Left ventricle myocardium inferior (tissue), 1 donor: ENCODE measurements around the gene KPNA1. TPM values are rescaled to one million over a fixed set of nuclear protein-coding genes. Genes with fewer than 3 reads are reported as not detected.

Experiments used
- DNase-seq: peaks from one replicate; pipeline ENCODE4 v3.0.0-alpha.2; 2020
- H3K27ac ChIP-seq: fragments of 200-600 bp; replicated peaks from 2 replicates; pipeline ENCODE4 v1.8.0; 2021
- H3K27me3 ChIP-seq: fragments of 200-600 bp; 2 replicates; pipeline ENCODE4 v1.8.0; 2021; ENCODE audit warnings: low read depth
- H3K36me3 ChIP-seq: fragments of 200-600 bp; 2 replicates; pipeline ENCODE4 v1.8.0; 2021
- H3K4me1 ChIP-seq: fragments of 200-600 bp; 2 replicates; pipeline ENCODE4 v1.8.0; 2021
- H3K4me3 ChIP-seq: fragments of 200-600 bp; 2 replicates; pipeline ENCODE4 v1.8.0; 2021; ENCODE audit warnings: mild to moderate bottlenecking, moderate library complexity
- H3K9me3 ChIP-seq: fragments of 200-600 bp; replicated peaks from 2 replicates; pipeline ENCODE4 v1.8.0; 2021
- intact Hi-C: fragments of 100-400 bp; cut with micrococcal nuclease; formaldehyde crosslinking; loops from one replicate; pipeline ENCODE4 v1.11.0; 2022
- total RNA-seq: library from RNA; stranded (reverse); fragmentation: NEBNext Ultra II Directional; extraction: Animal tissue kit (Norgen Biotek cat#: 25700); gene quantifications from one replicate; pipeline ENCODE4 v1.2.1, GENCODE V29; 2021
- TF ChIP-seq, protein P1 (sequence below): fragments of 200-600 bp; IDR thresholded peaks from 2 replicates; pipeline ENCODE4 v1.8.0; 2021; ENCODE audit warnings: antibody characterized with exemption, mild to moderate bottlenecking, borderline replicate concordance
- donor health status: DM: no; HTN: yes; CAD: no; lungs with severe emphysema.

KPNA1 gene
- total RNA-seq, 1 donor from 2014 or later, result 64.9 TPM

DNA sequence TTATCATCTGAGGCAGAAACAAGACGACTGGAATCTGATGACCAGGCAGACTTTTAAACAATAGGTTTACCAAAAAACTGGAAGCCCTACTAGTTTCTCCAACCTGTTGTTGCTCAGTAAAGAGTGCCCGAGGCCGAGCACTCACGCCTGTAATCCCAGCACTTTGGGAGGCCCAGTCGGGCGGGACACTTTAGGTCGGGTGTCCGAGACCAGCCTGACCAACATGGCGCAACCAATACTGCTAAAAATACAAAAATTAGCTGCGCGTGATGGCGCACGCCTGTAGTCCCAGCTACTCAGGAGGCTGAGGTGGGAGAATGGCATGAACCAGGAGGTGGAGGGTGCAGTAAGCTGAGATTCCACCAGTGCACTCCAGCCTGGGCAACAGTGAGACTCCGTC is 97.8 kb downstream of the KPNA1 start:
- Histone ChIP-seq H3K27me3 (no peaks in the 10 kb centered on the region), H3K4me3 (peak overlapping the region; percentile 90), H3K36me3 (peaks cover 13% of the 10 kb centered on the region), H3K9me3 (no peaks in the 10 kb centered on the region), H3K4me1 (peaks cover 48% of the 10 kb centered on the region), H3K27ac (peak overlapping the region; percentile 97)
- intact Hi-C loops, result no loop called here
- no peak for DNase-seq
- TF ChIP-seq, protein P1, sequence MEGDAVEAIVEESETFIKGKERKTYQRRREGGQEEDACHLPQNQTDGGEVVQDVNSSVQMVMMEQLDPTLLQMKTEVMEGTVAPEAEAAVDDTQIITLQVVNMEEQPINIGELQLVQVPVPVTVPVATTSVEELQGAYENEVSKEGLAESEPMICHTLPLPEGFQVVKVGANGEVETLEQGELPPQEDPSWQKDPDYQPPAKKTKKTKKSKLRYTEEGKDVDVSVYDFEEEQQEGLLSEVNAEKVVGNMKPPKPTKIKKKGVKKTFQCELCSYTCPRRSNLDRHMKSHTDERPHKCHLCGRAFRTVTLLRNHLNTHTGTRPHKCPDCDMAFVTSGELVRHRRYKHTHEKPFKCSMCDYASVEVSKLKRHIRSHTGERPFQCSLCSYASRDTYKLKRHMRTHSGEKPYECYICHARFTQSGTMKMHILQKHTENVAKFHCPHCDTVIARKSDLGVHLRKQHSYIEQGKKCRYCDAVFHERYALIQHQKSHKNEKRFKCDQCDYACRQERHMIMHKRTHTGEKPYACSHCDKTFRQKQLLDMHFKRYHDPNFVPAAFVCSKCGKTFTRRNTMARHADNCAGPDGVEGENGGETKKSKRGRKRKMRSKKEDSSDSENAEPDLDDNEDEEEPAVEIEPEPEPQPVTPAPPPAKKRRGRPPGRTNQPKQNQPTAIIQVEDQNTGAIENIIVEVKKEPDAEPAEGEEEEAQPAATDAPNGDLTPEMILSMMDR, result no peak

DNA sequence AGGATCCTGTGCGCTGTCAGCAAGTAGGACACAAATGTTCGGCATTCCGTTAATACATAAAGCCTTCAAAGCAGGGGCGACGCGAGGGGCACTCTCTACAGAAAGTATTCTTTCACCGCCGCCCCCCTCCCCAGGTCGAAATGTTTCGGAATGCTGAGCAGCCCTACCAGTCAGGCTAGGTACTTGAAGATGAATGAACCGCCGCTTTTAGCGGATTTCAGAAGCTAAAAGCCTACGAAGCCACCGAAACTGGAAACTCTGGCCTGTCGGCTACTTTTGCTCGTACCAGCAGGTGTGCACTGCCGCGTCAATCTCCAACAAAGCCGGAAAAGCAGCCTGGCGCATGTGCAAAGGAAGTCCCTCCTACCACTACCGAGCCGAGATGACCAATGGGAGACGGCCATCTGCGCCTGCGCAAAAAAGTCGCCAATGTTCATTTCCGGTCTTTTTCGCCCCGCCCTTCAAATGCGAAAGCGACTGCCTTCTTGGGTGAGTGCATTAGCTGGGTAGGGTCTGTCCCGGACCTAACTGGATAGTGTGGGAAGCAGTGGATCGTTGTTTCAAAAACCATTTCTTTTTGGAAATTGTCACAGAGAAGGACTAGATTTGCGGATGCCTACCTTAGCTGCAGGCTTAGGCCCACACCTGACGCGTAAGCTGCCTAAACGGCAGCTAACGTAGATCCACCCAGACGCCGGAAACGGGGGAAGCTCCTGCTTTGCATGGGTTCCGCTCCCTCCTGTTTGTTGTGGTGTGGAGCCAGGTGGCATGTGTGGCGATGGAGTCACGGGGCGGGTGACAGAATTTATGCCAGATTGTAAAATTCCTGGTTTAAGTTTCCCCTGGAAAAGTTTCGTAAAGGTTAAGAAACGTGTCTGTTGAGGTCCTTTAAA is 98.7 kb downstream of the KPNA1 start, which contains the start of gene WDR5B:
Gene WDR5B, minus strand, starts transcription at position 301 of the 893 bp plus-strand sequence. CDS start 534 bp downstream, outside the sequence.
- TF ChIP-seq, protein P1, result peak; percentile 16
- H3K27ac ChIP-seq, result peak within 1 kb of the TSS; percentile 97
- DNase-seq, result peak; percentile 97
- H3K4me3 ChIP-seq, result peak within 1 kb of the TSS; percentile 90
- no peaks in the 10 kb centered on the region for H3K9me3 ChIP-seq
- H3K36me3 ChIP-seq, result peaks cover 23% of the 10 kb centered on the region
- intact Hi-C loops, result no loop called here
- H3K4me1 ChIP-seq, result peaks cover 48% of the 10 kb centered on the region
- H3K27me3 ChIP-seq, result no peaks in the 10 kb centered on the region

DNA sequence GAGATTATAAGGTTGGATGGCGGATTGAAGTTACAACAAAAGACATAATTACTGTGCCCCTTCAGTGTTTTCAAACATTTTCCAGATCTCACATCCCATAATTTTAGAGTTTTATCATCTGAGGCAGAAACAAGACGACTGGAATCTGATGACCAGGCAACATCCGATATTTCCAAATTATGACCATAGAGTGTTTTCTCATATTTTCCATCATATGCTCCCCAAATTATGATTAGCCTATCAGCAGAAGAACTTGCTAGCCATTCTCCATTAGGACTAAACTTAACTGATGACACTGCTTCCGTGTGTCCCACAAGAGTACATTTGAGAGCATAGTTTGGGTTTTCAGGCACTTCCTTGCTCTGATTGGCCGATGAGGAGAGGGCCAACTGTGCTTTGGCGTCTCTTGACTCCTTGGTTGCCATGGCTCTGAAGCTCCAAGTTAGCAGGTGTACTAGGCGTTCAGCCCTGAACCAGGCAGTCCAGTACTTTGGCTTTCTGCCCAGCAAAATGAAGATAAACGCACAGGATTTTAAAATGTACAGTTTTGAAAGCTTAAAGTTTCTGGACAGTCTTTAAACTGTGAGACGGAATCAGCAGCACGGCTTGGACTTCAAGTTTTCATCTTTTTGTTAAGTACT is 99.5 kb downstream of the KPNA1 start:
- H3K27me3 ChIP-seq, result no peaks in the 10 kb centered on the region
- peaks cover 30% of the 10 kb centered on the region for H3K36me3 ChIP-seq
- peak overlapping the region; percentile 90 for H3K4me3 ChIP-seq
- intact Hi-C loops, result no loop called here
- H3K9me3 ChIP-seq, result no peaks in the 10 kb centered on the region
- DNase-seq, result no peak
- H3K4me1 ChIP-seq, result peaks cover 48% of the 10 kb centered on the region
- H3K27ac ChIP-seq, result peak overlapping the region; percentile 97
- TF ChIP-seq, protein P1, result no peak

DNA sequence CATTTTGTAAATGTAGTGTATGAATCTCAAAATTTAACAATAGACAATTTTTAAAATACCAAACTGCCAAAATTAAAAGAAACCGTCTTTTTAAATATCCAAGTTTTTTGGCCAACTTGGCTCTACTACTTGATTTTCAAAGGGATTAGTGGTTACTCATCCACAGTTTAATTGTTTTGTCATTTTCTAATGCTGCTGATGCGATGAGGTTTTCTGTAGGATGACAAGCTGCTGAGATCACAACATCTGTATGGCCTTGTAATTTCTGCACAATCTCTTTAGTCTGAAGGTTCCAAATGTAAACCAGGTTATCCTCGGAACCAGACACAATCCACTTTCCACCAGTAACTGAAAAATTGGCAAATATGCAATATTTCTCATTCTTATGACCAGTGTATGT is 100.3 kb downstream of the KPNA1 start:
- H3K27me3 ChIP-seq, result no peaks in the 10 kb centered on the region
- no peaks in the 10 kb centered on the region for H3K9me3 ChIP-seq
- H3K36me3 ChIP-seq, result peaks cover 39% of the 10 kb centered on the region
- H3K4me1 ChIP-seq, result peaks cover 48% of the 10 kb centered on the region
- TF ChIP-seq, protein P1, result no peak
- no peak overlapping the region for H3K4me3 ChIP-seq
- intact Hi-C loops, result no loop called here
- H3K27ac ChIP-seq, result no peak overlapping the region
- no peak for DNase-seq

DNA sequence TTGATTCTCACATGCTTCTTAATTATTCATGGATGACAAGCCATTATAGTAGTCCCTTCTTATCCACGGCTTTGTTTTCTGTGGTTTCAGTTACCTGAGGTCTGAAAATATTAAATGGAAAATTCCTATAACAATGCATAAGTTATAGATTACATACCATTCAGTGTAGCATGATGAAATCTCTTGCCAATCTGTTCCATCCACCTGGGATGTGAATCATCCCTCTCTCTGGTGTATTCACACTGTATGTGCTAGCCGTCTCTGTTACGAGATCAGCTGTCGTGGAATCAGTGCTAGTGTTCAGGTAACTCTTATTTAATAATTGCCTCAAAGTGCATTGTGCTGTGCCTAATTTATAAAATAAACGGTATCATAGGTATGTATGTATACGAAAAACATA is 104.1 kb downstream of the KPNA1 start:
- TF ChIP-seq, protein P1, result no peak
- no peak for DNase-seq
- H3K27me3 ChIP-seq, result no peaks in the 10 kb centered on the region
- peaks cover 65% of the 10 kb centered on the region for H3K36me3 ChIP-seq
- H3K9me3 ChIP-seq, result no peaks in the 10 kb centered on the region
- H3K4me1 ChIP-seq, result peaks cover 35% of the 10 kb centered on the region
- intact Hi-C loops, result no loop called here
- H3K4me3 ChIP-seq, result no peak overlapping the region
- no peak overlapping the region for H3K27ac ChIP-seq
